Jurkat, Clone E6-1 (cell line): ENCODE results near the gene PTOV1.

Source experiments
- DNase-seq: peaks from one replicate; pipeline ENCODE4 v3.0.0-alpha.2; 2011; ENCODE audit warnings: low read depth, low spot score
- H3K4me3 ChIP-seq: 2 replicates; pipeline ENCODE4 v1.5.1; 2011; ENCODE audit warnings: mild to moderate bottlenecking, low read length, control low read depth, moderate library complexity

The PTOV1 gene

GRCh38 chr19:49880162-49880869 is 29.4 kb downstream of the PTOV1 start:
- no peak overlapping the region for H3K4me3 ChIP-seq
- no peak for DNase-seq

GRCh38 chr19:49881186-49881585 is 30.2 kb downstream of the PTOV1 start:
- no peak overlapping the region for H3K4me3 ChIP-seq
- DNase-seq, result no peak

GRCh38 chr19:49881672-49882394 is 30.9 kb downstream of the PTOV1 start:
- DNase-seq, result no peak

GRCh38 chr19:49882643-49883042 is 31.7 kb downstream of the PTOV1 start:
- no peak for DNase-seq
- no peak overlapping the region for H3K4me3 ChIP-seq

More at GRCh38 chr19:49881672-49882394, 30.9 kb downstream of the PTOV1 start:
- no peak overlapping the region for H3K4me3 ChIP-seq

GRCh38 chr19:49883094-49883493 is 32.1 kb downstream of the PTOV1 start:
- DNase-seq, result no peak
- H3K4me3 ChIP-seq, result no peak overlapping the region

GRCh38 chr19:49884109-49884508 is 33.1 kb downstream of the PTOV1 start:
- no peak for DNase-seq
- H3K4me3 ChIP-seq, result no peak overlapping the region

- no peak overlapping the region for H3K4me3 ChIP-seq
- DNase-seq, result no peak
These were observed 33.8 kb downstream of the PTOV1 start for GRCh38 chr19:49884760-49885159.

GRCh38 chr19:49887037-49887664 is 36.2 kb downstream of the PTOV1 start:
- no peak overlapping the region for H3K4me3 ChIP-seq
- no peak for DNase-seq

- no peak overlapping the region for H3K4me3 ChIP-seq
- no peak for DNase-seq
These were observed 36.9 kb downstream of the PTOV1 start for GRCh38 chr19:49887665-49888509.

GRCh38 chr19:49888510-49888824 is 37.5 kb downstream of the PTOV1 start:
- H3K4me3 ChIP-seq, result no peak overlapping the region
- DNase-seq, result no peak

GRCh38 chr19:49889038-49889686 is 38.2 kb downstream of the PTOV1 start:
- no peak overlapping the region for H3K4me3 ChIP-seq

GRCh38 chr19:49889687-49890348 is 38.9 kb downstream of the PTOV1 start:
- H3K4me3 ChIP-seq, result peak overlapping the region; percentile 27
- peak; percentile 44 for DNase-seq

More at GRCh38 chr19:49889038-49889686, 38.2 kb downstream of the PTOV1 start:
- DNase-seq, result no peak

- no peak for DNase-seq
- peak overlapping the region; percentile 27 for H3K4me3 ChIP-seq
These were observed 39.7 kb downstream of the PTOV1 start for GRCh38 chr19:49890349-49891311.

GRCh38 chr19:49891393-49891792 is 40.4 kb downstream of the PTOV1 start:
- no peak for DNase-seq
- H3K4me3 ChIP-seq, result no peak overlapping the region

GRCh38 chr19:49892716-49893115 is 41.8 kb downstream of the PTOV1 start:
- no peak for DNase-seq
- no peak overlapping the region for H3K4me3 ChIP-seq

- DNase-seq, result no peak
- H3K4me3 ChIP-seq, result no peak overlapping the region
These were observed 43.2 kb downstream of the PTOV1 start for GRCh38 chr19:49894011-49894664.
